Measurements from ENCODE around the gene PSTPIP2.
"Not testable (repeated sequence)": the region's sequence is repeated elsewhere in the genome, so short reads cannot be mapped to it uniquely, and the experiment has no call there.

Gene PSTPIP2

DNA sequence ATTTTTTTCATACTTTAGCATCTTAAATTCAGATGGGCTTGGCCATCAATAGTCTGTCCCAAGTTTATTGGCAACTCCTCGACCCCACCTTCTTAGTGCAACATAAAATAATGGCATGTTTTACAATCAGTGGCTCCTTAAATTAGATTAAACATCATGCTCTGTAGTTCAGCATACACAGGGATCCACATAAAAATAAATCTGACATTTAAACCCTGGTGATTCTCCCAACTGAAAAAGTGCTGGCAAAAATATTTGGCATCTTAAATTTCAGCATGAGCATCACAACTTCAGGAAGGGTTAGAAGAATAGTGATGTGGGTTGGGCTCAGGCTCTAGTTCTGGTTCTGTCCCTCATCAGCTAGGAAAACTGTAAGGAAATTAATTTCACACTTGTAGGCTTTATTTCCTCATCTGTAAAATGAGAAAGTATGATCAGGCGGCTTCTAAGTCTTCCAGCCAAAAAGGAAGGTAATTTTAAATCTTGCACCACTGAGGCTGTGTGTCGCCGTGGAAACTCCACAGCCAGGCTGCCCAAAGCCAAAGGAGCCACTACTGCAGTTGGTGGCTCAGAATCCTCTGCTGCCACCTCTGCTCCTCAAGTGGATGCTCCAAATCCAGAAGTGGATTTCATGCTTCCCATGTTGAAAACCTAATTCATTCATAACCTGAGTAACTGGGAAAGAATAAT lies 87.4 kb downstream of the PSTPIP2 start:
- DNase-seq (ENCODE audit: low spot score), result no peak

DNA sequence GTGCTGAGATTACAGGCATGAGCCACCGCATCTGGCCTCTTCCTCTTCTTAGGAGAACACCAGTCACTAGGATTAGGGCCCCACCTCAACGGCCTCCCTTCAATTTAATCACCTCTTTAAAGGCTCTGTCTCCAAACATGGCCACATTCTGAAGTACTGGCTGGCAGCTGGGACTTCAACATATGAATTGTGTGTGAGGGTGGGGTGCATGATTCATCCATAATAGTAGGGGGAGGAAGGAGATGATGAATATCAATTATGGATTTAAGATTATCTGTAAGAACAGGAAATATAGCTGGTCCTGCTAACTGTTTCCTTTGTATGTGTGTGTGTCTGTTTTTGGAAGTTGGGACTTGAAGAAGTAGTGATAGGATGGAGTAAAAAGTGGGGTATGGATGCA lies 90.2 kb downstream of the PSTPIP2 start:
- DNase-seq (ENCODE audit: low spot score), result no peak

GRCh38 chr18:45980229-45980628 lies 91.8 kb downstream of the PSTPIP2 start:
- no peak for DNase-seq (ENCODE audit: low spot score)

DNA sequence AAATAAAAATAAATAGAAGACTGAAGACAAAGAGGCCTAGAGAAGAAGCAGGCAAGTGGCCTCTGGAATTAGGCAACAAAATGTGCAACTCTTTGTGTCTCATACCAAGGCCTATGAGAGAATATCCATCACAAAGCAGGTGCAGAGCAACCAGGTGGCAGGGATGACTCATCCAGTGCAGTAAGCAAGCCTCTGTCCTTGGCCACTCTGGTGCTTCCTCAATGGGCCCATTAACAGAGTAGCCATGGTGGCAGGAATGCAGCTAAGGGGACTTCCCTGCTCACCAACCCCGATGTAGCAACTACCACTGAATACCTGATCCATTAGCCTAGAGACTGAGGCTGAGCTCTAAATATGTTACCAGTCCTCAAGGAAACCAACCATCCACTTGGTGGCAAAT lies 94.0 kb downstream of the PSTPIP2 start:
- DNase-seq (ENCODE audit: low spot score), result no peak

DNA sequence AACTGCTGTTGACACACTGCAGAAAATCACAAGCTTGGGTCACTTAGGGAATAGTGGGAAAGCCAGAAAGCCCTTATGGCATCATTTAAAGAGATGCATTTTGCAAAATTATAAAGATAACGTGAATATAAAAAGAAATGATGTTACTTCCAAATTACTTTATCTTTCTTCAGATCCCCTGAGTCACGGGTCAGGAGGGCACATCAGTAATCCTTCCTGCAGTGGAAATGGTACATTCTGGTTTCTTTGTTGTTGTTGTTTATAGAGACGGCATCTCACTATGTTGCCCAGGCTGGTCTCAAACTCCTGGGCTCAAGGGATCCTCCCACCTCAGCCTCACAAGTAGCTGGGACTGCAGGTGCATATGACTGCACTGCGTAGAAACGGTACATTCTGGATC lies 95.1 kb downstream of the PSTPIP2 start:
- no peak for DNase-seq (ENCODE audit: low spot score)

DNA sequence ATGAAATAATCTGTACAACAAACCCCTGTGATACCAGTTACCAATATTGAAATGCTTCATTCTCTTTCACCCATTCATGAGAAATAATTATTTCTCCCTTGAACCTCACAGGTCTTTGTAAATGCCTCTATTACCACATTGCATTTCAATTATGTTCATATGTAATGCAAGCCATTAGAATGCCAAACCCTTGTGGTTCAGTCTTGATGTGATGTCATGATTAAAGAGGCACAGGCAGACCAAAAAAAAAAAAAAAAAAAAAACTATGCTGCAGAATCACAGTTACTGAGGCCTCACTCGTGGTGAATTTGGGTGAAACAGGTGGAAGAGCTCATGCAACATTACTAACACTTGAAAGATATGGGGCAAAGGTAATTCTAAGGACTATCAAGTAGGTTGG lies 95.5 kb downstream of the PSTPIP2 start:
- no peak for DNase-seq (ENCODE audit: low spot score)

DNA sequence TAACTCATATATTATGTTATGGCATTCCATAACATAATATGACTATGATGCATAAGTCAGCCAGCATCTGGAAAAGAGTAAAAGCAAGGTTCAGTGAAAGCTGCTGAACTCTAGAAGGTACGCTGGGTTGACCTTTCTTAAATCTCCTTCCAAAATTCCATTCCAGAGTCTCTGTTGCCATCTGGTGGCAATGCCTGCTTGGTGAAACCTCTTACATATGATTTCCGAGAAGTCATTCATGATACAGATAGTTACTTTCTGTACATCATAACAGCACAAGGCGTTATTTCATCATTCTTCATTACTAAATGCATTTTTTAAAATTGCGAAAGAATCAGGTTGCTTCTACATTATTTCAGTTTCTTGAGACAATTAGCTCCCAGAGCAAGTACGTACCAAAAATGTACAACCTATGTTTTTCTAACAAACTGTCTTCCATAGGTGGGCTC lies 97.9 kb downstream of the PSTPIP2 start:
- peak; percentile 27 for DNase-seq (ENCODE audit: low spot score)

GRCh38 chr18:45967007-45967706 lies 104.9 kb downstream of the PSTPIP2 start, which contains the start of gene EPG5:
Gene EPG5 (minus strand): TSS chr18:45967329. CDS start chr18:45967239, 90 bp downstream.
- peak; percentile 91 for DNase-seq (ENCODE audit: low spot score)

GRCh38 chr18:45964913-45965312 lies 107.1 kb downstream of the PSTPIP2 start:
- not testable (repeated sequence) for DNase-seq (ENCODE audit: low spot score)

DNA sequence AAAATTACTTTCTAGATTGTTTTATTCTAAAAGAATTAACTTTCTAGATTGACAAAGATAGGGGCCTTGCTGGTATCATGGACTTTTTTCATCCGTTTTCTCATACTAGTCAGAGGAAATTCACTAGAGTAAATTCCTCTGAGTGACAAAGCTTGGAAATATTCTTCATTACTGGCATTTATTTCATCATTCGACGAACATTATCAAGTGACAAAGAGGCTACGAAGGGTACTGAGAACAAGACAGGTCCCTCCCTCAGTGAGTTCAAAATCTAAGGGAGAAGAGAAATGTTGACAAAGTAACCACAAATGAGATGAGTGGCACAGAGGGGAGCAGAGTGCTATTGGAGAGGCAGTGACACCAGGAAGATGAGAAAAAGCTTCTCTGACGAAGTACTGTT lies 109.2 kb downstream of the PSTPIP2 start:
- no peak for DNase-seq (ENCODE audit: low spot score)

- DNase-seq (ENCODE audit: low spot score), result no peak
Observed at GRCh38 chr18:45962461-45962860, 109.6 kb downstream of the PSTPIP2 start.

DNA sequence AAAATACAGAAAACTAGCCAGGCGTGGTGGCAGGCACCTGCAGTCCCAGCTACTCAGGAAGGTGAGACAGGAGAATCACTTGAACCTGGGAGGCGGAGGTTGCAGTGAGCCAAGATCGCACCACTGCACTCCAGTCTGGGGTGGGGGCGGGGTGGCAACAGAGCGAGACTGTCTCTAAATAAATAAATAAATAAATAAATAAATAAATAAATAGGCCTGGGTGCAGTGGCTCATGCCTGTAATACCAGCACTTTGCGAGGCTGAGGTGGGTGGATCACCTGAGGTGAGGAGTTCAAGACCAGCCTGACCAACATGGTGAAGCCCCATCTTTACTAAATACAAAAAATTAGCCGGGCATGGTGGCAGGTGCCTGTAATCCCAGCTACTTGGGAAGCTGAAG lies 112.6 kb downstream of the PSTPIP2 start:
- not testable (repeated sequence) for DNase-seq (ENCODE audit: low spot score)

GRCh38 chr18:45958730-45959129 lies 113.3 kb downstream of the PSTPIP2 start:
- DNase-seq (ENCODE audit: low spot score), result no peak

DNA sequence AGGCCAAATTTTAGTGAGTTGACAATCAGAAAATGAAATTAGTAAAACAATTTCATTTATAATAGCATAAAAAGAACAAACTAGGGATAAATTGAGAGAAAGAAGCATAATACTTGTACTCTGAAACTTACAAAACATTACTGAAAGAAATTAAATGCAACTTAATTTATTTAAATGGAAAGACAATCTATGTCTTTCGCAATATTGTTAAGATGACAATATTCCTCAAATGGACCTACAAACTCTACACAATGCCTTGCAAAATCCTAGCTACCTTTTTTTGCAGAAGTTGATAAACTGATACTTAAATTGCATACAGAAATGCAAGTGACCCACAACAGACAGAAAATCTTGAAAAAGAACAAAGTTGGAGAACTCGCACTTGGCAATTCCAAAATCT lies 114.0 kb downstream of the PSTPIP2 start:
- DNase-seq (ENCODE audit: low spot score), result no peak

- no peak for DNase-seq (ENCODE audit: low spot score)
Observed at GRCh38 chr18:45957100-45957499, 115.0 kb downstream of the PSTPIP2 start.

DNA sequence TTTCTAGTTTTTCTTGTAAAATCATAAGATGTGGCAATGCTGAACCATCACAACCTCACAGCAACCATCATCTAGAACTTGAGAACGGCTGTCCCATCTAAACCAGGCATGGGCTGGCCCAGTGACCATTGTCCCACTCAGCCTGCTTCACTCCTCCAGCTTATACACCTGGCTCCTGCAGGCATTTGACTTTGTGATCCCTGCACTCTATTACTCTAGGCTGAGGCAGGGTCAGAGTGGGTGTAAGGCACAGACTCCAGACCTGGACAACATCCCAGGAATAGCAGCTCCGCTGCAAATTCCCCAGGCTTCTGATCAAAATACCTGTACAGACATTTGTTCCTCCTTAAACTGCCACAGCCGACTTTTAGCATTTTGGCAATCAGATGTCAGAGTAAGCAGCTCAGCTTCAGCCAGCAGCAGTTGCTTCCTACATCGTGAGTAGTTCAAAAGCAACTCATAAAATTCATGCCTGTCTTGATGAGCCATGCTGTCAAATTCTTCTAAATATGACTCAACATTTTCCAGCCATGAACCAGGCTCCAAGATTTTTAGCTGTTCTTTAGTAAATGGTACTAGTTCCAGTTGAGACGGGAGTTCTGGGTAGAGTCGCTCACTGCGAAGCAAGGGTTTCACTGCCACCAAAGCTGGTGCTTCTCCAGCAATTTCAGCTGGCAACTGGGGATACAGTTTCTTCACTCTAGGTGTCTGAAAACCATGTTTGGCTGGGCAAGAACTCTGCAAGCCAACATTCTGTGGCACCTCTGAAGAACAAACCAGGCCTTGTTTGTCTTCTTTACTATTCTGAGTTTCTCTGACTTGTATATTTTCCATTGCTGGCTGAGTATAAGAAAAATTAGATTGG lies 117.8 kb downstream of the PSTPIP2 start:
- DNase-seq (ENCODE audit: low spot score), result no peak

GRCh38 chr18:45951016-45951714 lies 120.9 kb downstream of the PSTPIP2 start:
- no peak for DNase-seq (ENCODE audit: low spot score)

DNA sequence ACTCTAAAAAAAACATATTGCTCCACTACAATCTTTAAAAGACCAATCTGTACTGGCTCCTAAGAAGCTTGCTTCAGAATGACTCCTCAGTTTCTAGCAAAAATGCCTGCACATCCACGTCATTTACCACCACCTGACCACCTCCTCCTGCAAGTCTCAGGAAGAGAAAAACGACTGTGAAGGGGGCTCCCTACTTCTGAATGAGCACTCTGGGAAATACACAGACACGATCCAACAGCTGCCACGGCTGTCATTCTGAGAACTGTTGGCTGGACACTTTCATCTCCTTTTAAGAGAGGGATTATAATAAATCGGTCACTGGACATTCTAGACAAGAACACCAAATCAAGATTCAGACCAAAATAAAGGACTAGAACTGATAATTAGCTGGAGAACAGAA lies 126.4 kb downstream of the PSTPIP2 start:
- DNase-seq (ENCODE audit: low spot score), result no peak

- DNase-seq (ENCODE audit: low spot score), result no peak
Observed at GRCh38 chr18:45940724-45941123, 131.3 kb downstream of the PSTPIP2 start.

- no peak for DNase-seq (ENCODE audit: low spot score)
Observed at GRCh38 chr18:45939236-45939635, 132.8 kb downstream of the PSTPIP2 start.

DNA sequence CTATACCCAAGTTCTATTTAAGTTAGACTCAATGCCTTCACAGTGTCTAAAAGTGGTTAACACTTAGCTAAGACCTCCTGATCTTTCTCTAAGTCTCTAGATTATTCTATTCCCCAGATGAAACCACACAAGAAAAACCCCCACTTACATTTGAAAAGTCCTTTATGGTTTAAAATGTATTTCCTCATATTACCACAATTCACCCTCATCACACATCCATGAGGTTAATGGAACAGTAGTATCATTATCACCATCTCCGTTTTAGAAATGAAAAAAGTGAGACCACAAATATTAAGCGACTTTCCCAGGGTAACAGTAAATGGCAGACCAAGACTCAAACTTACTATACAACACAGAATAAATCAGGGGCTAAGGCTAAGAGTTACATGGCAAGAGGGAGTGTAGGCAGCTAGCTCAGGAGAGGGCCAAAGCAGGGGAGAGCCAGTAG lies 133.5 kb downstream of the PSTPIP2 start:
- DNase-seq (ENCODE audit: low spot score), result no peak
